Stimulated activated CD8-positive, alpha-beta memory T cell treated with anti-CD3 and anti-CD28 coated beads, Interleukin-12 subunit alpha, Interleukin-12 subunit beta, amount 100 ng/mL, for 24 hours (primary cell): ENCODE results near the gene IDH3G.

ENCODE experiments used
- DNase-seq: peaks from one replicate; pipeline ENCODE4 v3.0.0-alpha.2; 2020; ENCODE audit errors: extremely low read depth

IDH3G gene

DNA sequence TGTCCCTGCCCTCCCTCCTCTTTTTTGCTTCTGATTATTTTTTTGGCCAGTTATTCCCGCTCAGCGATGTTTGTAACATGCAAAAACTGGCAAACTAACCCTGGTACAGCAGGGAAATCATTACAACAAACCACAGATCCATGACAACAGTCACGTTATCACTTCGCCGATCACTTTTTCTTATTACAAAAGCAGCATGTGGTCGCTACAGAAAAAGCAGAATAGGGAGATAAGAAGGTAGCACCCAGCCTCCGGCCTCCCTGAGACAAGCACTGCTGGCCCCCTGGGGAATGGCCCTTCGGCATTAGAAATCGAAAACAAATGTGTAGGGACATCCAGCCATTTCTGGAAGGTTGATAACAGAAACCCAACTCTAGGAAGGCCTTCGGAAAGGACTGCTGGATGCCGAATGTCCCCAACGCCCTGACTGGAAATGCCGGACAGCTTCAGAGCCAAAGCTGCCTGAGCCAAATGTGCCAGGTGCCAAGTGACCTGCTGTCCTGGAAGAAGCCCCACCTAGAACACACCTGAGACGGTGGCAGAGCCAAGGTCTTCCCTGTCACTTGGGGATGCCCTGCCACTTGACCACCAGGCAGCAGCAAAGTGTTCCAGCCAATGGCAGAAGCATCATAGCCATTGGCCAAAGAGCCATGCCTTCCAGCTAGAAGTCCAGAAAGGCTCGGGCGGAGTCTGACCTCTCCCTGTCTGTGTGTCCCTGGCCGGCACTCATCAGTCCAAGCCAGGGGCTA lies 2.9 kb downstream of the IDH3G start:
- DNase-seq, result no peak

DNA sequence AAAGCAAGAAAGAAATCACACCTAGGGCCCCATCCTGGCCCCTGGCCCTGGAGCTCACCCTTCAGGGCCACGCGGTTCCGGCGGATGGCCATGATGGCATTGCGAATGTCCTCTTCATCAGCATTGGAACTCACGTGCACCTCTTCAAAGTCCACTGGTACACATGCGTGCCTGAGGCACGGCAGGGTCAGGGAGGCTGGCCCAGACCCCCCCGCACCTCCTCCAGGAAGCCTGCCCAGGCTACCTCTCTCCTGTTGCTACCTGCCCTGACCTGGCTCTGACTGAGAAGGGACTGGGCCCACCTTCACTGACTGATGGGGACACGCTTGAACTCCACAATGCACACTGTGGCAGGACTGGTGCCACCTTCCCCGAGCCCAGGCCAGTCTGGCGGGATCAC lies 4.5 kb downstream of the IDH3G start:
- no peak for DNase-seq

DNA sequence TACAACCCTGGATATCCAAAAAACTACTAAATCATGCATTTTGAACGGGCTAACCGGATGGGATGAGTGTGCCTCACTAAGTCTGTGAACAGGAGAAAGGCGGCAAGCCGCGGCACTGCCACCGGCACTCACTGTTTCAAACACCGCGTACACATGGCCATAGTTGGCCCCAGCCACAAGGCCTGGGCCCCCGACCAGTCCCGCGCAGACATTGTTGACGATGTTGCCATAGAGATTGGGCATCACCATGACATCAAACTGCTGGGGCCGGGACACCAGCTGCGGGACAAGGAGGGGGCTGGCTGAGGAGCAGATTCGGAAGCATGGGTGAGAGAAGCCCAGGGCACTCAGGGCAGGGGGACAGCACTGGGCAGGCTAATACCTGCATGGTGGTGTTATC lies 7.5 kb downstream of the IDH3G start:
- no peak for DNase-seq

DNA sequence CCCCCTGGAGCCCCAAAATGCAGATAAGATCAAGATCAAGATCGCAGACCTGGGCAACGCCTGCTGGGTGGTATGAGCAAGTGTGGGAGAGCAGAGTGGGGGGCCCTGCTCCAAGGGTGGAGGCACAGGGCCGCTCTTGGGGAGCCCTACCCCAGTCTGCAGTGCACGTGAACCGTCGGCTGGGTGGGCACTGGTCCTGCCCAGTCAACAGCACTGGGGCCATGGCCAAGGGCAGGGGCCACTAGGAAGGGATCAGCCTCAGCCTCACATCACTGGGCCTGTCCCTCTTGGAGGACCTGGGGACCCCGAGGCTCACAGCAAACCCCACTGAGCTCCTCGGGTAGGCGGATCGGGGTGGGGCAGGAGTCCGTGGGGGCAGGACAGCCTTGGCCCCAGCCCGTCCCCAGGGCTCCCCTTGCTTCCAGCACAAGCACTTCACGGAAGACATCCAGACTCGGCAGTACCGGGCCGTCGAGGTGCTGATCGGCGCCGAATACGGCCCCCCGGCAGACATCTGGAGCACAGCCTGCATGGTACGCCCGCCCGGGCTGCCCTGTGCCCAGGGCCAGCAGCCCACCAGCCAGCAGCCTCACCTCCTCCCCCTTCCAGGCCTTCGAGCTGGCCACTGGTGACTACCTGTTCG lies 9.7 kb downstream of the IDH3G start:
- DNase-seq, result no peak

DNA sequence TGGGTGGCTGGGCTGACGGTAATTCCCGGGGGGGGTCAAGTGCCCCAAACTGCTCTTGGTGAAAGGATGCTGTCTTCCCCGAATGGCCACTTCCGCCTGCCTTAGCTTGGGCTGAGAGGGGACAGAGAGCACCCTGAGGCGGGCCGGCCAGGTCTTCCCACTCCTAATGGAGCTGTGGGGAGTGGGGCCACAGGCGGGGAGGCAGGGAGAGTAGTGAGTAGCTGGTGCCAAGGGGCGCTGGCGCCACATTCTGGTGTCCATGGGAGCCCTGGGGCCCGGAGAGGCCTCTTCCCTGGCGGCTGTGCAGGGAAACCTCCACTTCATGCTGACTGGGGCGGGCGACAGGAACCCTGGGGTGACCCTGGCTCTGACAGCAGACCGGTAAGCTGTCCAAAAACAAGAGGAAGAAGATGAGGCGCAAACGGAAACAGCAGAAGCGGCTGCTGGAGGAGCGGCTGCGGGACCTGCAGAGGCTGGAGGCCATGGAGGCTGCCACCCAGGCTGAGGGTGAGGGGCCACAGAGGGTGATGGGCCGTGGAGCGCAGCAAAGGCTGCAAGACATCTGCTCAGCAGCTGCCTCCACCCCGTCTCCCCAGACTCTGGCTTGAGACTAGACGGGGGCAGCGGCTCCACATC lies 10.7 kb downstream of the IDH3G start:
- no peak for DNase-seq

DNA sequence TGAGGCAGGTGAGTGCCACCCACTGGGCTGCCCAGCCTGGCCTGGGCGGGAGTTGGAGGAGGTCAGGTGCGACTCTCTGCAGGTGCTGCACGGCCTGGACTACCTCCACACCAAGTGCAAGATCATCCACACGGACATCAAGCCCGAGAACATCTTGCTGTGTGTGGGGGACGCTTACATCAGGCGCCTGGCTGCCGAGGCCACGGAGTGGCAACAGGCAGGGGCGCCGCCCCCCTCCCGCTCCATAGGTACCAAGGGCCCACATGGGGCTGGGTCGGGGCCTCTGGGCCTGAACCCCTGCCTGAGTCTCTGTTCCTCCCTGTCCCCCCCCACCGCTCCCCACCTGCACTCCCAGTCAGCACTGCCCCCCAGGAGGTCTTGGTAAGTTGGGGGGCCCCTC lies 11.3 kb downstream of the IDH3G start:
- DNase-seq, result no peak

DNA sequence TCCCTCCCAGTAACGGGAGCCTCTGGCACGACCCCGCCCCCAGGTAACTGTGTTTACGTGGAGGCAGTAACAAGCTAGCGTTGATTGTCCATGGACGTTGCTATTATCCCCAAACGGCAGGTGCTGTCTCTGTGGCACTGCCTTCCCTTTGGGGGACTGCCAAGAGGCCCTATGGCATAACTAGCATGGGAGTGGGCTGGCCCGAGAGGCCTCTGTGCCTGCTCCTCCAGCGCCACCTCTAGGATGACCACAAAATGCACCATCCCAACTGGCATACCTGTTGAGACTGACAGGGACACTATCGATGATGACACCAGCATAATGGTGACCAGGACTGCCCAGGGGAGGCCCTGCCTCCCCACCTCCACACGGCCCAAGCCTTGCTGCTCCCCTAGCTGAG lies 11.9 kb downstream of the IDH3G start:
- no peak for DNase-seq

DNA sequence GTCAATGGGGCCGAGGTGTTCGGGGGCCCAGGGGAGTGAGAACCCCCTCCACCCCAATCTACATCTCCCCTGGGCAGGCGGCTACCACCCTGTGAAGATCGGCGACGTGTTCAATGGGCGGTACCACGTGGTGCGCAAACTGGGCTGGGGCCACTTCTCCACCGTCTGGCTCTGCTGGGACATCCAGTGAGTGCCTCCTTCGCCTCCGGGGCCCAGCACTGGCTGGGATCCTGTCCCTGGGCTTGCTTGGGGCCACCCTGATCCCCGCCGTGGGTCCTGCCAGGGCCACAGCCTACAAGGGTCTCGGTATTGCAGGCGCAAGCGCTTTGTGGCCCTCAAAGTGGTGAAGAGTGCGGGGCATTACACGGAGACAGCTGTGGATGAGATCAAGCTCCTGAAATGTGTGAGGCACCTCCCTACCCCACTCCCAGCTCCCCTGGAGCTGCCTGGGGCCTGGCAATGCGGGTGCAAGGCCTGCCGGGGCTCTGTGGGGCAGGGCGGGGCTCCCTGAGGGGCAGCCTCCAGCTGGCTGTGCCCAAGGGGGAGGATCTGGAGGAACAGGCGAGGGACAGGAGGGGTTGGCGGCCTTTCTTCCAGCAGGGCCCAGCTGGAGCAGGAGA lies 12.6 kb downstream of the IDH3G start:
- DNase-seq, result no peak

DNA sequence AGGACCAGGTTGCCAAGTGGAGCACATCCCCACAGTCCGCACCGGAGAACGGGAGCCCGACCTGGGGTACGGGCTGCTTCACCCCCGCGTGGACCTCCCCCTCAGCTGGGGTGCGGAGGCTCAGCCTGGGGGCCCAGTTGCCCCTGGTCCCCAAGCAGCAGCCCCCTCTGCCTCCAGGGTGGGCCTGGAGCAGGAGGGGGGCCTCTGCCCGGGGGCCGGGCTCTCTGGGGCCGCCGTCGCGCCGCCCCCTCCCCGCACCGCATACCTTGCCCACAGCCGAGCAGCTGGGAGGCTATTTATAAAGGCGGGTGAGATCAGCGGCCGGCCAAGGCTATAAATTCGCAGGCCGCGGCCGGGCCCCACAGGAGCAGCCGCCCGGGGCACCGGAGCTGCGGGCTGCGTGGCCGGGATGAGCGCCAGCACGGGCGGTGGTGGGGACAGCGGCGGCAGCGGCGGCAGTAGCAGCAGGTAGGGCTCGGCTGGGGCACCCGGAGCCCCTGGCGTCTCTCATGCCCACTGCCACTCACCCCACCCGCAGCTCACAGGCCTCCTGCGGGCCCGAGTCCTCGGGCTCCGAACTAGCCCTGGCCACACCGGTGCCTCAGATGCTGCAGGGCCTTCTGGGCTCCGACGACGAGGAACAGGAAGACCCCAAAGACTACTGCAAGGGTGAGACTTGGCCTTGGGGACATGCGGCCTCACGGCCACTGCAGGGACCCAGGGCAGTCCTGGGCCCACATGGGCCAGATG lies 13.3 kb downstream of the IDH3G start, which contains the start of gene SRPK3:
SRPK3 (plus strand) TSS at position 364 of the 750 bp plus-strand sequence; CDS start at position 410, 46 bp downstream.
- no peak for DNase-seq

DNA sequence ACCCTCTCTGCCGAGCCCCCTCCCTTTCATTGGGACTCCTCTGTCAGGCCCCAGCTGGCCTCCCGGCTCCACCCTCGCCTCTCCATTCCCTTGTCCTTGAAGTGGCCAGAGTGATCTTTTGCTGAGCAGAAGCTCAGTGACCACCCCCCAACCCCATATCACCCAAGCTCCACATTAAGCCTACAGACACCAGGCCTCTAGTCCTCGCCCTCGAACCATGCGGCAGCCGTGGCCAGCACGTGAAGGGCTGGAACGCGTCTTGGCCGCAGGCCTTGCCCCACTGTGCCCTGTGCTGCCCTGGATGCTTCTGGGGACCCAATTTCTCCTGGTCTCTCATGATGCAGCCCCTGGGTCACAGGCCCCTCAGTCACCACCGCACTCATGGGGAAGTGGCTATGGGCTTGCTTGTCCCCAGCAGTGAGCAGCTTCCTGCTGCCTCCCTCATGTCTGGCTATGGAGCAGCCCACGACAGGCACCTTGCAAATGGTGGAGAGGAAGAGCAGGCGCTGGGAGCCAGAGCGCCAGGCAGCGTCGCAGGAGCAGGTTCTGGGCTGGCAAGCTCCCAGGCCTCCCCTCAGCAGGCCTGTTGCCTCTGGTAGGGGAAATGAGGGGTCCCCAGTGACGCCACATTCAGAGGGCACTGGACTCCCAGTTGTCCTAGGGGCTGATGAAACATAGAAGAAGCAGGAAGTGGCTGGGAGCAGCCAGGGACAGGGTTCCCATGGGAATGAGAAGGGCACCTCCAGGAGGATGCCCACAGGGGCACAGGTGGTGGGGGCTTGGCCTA lies 14.1 kb downstream of the IDH3G start:
- no peak for DNase-seq

DNA sequence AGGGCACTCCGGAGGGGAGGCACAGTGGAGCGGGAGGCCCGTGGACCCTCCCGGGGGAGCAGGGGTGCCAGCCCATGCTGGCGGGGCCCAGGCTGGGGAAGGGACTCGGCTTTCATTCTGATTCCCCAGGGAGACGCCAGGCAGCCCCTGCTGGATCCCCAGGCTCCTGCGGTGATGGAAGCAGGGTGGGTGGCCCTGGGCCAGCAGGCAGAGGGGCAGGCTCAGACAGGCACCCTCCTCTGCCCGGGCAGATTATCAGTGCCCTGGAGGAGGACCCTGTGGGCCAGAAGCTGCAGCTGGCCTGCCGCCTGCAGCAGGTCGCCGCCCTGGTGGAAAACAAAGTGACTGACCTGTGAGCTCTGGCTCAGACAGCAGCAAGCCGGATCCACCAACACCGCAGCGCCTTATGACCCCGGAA lies 15.5 kb downstream of the IDH3G start:
- no peak for DNase-seq

DNA sequence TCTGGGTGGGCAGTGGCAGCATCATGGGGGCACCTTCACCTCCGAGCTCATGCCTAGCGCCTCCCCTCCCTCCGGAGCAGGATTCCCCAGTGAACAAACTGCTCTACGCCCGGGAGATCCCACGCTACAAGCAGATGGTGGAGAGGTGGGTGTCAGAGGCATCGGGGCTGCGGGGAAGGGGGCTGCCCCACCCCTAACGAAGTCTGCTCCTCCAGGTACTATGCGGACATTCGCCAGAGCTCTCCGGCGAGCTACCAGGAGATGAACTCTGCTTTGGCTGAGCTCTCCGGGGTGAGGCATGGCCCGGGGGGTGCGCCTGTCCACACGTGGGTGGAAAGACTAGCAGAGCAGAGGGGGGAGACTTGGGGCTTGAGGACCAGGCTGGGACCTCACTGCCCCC lies 16.0 kb downstream of the IDH3G start:
- no peak for DNase-seq

DNA sequence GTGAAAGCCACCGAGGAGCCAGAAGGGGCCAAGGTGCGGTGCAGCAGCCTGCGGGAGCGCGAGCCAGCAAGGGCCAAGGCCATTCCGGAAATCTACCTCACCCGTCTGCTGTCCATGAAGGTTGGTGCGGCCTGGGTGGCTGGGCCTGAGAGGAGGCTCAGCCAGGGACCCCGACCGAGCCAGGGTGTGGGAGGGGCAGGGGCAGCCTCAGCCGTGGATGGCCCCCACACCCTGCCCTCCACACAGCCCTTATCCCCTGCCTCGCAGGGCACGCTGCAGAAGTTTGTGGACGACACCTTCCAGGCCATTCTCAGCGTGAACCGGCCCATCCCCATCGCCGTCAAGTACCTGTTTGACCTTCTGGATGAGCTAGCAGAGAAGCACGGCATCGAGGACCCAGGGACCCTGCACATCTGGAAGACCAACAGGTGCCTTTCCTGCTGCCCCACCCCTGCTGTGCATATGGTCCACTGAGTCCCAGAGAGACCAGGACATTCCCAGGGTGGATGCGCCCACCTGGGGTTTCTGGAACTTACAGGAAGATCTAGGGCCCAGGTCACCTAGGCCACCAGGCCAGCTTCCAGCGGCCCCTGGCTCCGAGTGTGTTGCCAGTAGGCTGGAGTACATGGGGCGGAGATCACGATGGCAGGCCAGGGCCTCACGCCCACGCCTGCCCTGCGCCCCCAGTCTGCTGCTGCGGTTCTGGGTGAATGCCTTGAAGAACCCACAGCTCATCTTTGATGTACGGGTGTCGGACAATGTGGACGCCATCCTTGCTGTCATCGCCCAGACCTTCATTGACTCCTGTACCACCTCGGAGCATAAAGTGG lies 16.7 kb downstream of the IDH3G start:
- DNase-seq, result no peak

DNA sequence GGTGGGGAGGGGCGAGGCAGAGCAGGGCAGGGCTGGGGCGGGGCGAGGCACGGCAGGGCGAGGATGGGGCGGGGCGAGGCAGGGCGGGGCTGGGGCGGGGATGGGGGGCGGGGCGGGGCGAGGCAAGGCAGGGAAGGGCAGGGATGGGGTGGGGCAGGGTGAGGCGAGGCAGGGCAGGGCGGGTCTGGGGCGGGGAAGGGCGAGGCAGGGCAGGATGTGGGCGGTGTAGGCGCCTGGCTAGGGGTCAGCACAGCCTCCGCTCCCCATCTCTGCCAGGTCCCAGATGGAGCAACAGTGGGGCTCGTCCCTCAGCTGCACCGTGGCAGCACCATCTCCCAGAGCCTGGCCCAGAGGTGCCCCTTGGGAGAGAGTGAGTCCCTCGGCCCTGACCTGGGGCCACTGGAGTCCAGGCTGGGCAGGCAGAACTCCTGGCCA lies 17.5 kb downstream of the IDH3G start:
- DNase-seq, result no peak

DNA sequence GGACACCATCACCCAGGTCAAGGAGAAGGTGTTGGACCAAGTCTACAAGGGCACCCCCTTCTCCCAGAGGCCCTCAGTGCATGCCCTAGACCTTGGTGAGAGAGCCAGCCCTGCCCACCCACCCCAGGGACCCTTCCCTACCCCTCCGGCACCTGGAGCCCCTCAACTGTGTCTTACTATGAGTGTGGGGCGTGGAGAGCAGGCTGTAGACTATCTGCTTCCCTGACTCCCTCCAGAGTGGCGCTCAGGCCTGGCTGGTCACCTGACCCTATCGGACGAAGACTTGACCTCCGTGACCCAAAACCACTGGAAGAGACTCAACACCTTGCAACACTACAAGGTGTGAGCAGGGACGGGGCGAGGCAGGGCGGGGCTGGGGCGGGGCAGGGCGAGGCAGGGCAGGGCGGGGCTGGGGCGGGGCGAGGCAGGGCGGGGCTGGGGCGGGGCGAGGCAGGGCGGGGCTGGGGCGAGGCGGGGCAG lies 18.0 kb downstream of the IDH3G start:
- DNase-seq, result no peak

DNA sequence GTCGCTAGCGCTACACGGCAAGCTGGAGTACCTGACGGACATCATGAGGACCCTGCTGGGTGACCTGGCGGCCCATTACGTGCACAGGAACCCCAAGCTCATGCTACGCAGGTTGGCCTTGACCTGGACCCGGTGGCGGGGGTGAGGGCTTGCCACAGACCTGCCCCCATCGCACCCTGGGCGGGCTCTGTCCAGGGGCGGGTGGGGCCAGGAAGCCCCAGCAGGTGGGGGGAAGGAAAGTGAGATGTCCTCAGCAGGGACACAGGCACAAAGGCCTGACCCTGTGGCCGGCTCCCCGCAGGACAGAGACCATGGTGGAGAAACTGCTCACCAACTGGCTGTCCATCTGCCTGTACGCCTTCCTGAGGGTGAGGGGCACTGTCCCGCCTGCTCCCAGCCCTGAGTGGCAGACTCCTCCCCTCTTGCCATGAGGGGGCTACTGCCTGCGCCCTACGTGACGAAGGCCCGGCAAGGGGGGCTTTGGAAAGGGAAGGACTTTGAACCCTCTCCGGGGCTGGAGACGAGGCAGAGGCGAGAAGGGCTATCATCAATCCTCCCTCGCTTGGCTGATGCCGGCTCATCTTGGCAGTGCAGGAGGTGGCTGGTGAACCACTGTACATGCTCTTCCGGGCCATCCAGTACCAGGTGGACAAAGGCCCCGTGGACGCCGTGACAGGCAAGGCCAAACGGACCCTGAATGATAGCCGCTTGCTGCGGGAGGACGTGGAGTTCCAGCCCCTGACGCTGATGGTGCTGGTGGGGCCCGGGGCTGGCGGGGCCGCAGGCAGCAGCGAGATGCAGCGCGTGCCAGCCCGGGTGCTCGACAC lies 18.7 kb downstream of the IDH3G start:
- no peak for DNase-seq

DNA sequence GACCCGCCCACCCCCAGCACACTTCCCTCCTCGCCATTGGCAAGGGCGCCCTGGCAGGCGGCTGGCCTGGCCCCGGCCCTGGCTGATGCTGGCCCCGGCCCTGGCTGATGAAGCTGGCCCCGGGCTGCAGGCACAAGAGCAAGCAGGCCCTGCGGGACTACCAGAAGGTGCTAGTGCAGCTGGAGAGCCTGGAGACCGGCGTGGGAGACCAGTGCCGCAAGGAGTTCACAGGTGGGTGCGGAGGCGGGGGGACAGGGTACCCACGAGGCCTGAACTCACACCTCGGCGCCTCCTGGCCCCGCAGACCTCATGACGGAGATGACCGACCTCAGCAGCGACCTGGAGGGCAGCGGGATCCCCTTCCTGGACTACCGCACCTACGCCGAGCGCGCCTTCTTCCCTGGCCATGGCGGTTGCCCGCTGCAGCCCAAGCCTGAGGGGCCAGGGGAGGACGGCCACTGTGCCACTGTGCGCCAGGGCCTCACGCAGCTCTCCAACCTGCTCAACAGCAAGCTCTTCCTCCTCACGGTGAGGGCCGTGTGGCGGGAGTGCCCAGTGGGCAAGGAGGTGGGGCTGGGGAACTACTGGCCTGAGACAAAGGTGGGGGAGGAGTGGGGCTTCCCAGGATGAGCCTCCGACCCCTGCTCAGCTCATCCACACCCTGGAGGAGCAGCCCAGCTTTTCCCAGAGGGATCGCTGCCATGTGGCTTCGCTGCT lies 19.4 kb downstream of the IDH3G start:
- no peak for DNase-seq
